Activated T-cell treated with anti-CD3 and anti-CD28 coated beads, Interleukin-2, amount 50 U/mL, for 72 hours (primary cell): ENCODE measurements around the gene RALGAPA2. TPM values are rescaled to one million over a fixed set of nuclear protein-coding genes. Genes with fewer than 3 reads are reported as not detected.

Source experiments
- ATAC-seq, 2 donors: fragments of 150-1000 bp; cut with Tn5 transposase; replicated peaks in 1 of 2; 2 replicates each; pipeline ENCODE4 v1.10.0; 2021; ENCODE audit warnings: moderate library complexity in 2 of 2, mild to moderate bottlenecking in 1 of 2
- DNase-seq, 2 donors: peaks; one replicate each; pipeline ENCODE4 v3.0.0; 2021 to 2022; ENCODE audit warnings: mixed read lengths in 1 of 2
- H3K27ac Mint-ChIP-seq: one replicate; pipeline ENCODE4 v1.8.0; 2022; ENCODE audit warnings: mild to moderate bottlenecking, moderate library complexity, mixed read lengths
- H3K27me3 Mint-ChIP-seq: one replicate; pipeline ENCODE4 v1.8.0; 2022; ENCODE audit warnings: low read depth, mixed read lengths
- H3K36me3 Mint-ChIP-seq, 2 donors: one replicate each; pipeline ENCODE4 v1.8.0; 2022; ENCODE audit warnings: mixed read lengths in 2 of 2, mild to moderate bottlenecking in 1 of 2; ENCODE audit not compliant: insufficient read depth in 2 of 2
- H3K4me1 Mint-ChIP-seq: one replicate; pipeline ENCODE4 v1.8.0; 2022; ENCODE audit warnings: low read depth, mixed read lengths
- H3K4me3 Mint-ChIP-seq, 2 donors: one replicate each; pipeline ENCODE4 v1.8.0; 2022; ENCODE audit warnings: mild to moderate bottlenecking in 2 of 2, mixed read lengths in 2 of 2, moderate library complexity in 2 of 2
- H3K9me3 Mint-ChIP-seq, 2 donors: one replicate each; pipeline ENCODE4 v1.8.0; 2022; ENCODE audit warnings: mixed read lengths in 2 of 2
- total RNA-seq, 2 donors: library from RNA; stranded (reverse); gene quantifications; one replicate each; pipeline ENCODE4 v1.2.3, GENCODE V29; 2022

The RALGAPA2 gene
- total RNA-seq, 2 donors from 2014 or later = 38.4 to 46.8 TPM

- H3K27me3 Mint-ChIP-seq = no peaks in the 10 kb centered on the region
- no peak for ATAC-seq
- DNase-seq = no peak
- no peak overlapping the region for H3K4me3 Mint-ChIP-seq
- no peak overlapping the region for H3K27ac Mint-ChIP-seq
- H3K9me3 Mint-ChIP-seq = no peaks in the 10 kb centered on the region
- H3K36me3 Mint-ChIP-seq = peaks cover 5 to 7% of the 10 kb centered on the region in 2 donors
- H3K4me1 Mint-ChIP-seq = no peaks in the 10 kb centered on the region
These were observed 187.7 kb downstream of the RALGAPA2 start for GRCh38 chr20:20524756-20525155.

DNA sequence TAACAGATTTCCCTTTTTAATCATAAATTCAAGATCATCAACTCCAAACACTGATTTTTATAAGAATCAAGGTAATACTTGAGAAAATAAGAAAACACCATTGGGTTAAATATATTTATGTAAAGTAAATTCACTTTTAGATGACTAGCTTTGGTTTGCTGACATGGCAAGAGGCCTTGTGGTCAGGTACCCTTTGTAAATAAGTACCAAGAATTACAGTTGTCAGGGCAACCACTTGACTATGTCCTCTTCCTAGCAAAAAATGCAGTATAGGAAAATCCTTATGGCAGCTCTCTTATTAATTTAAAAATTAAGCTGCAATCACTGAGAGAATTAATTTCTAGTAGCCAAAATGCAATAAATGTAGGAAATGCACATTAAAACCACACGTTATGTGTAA, 190.7 kb downstream of the RALGAPA2 start:
- H3K4me3 Mint-ChIP-seq = no peak overlapping the region
- H3K4me1 Mint-ChIP-seq = peaks cover 5% of the 10 kb centered on the region
- peaks cover 6 to 15% of the 10 kb centered on the region in 2 donors for H3K36me3 Mint-ChIP-seq
- DNase-seq (no peak), ATAC-seq (no peak)
- no peaks in the 10 kb centered on the region for H3K9me3 Mint-ChIP-seq
- no peaks in the 10 kb centered on the region for H3K27me3 Mint-ChIP-seq
- no peak overlapping the region for H3K27ac Mint-ChIP-seq

DNA sequence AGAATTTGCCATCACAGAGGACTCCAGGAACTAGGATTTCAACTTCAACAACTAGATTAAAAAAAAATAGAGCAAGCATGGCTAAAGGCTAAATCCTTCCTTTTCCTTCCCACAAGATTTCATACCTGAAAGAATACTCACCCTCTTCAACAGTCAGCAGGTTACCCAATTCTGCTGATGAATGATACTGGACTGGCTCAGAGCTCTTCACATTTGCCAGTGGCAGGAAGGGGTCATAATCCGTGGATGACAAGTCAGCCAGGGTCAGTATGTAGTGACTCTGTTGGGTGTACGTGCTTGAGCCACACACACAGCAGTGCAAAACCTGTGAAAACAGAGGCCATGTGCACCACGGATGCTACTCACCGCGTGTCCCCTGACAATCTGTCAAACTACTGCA, 191.7 kb downstream of the RALGAPA2 start:
- Mint-ChIP-seq H3K9me3 (no peaks in the 10 kb centered on the region), H3K36me3 (peaks cover 6 to 22% of the 10 kb centered on the region in 2 donors), H3K27me3 (no peaks in the 10 kb centered on the region), H3K27ac (no peak overlapping the region), H3K4me1 (peaks cover 5% of the 10 kb centered on the region), H3K4me3 (no peak overlapping the region)
- no peak for ATAC-seq
- DNase-seq = no peak

DNA sequence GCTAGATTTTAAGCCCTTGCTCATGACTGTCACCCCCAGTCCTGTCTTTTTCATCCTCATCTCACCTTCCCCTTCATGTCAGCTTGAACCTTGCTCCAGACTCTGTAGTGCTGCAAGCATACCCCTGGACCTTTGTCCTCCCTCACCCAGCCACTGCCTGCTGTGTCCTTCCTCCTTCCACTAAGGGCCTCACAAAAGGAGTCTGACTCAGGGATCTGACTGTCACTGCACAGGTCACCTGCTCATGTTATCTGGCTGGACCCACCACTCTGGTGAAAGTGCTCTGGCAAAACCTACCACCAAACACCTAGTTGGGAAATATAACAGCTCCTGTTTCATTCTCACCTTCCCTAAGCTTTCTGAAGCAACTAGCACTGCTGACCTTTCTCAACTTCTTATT, 193.2 kb downstream of the RALGAPA2 start:
- no peak overlapping the region for H3K27ac Mint-ChIP-seq
- peaks cover 0 to 4% of the 10 kb centered on the region in 2 donors for H3K9me3 Mint-ChIP-seq
- H3K4me1 Mint-ChIP-seq = peaks cover 5% of the 10 kb centered on the region
- H3K4me3 Mint-ChIP-seq = no peak overlapping the region
- ATAC-seq (peak in 1 of 2 donors; percentile 23), DNase-seq (no peak)
- peaks cover 10 to 29% of the 10 kb centered on the region in 2 donors for H3K36me3 Mint-ChIP-seq
- no peaks in the 10 kb centered on the region for H3K27me3 Mint-ChIP-seq

- H3K27ac Mint-ChIP-seq = no peak overlapping the region
- peaks cover 12 to 30% of the 10 kb centered on the region in 2 donors for H3K36me3 Mint-ChIP-seq
- DNase-seq (no peak), ATAC-seq (no peak)
- no peaks in the 10 kb centered on the region for H3K27me3 Mint-ChIP-seq
- H3K4me3 Mint-ChIP-seq = no peak overlapping the region
- peaks cover 5% of the 10 kb centered on the region for H3K4me1 Mint-ChIP-seq
- H3K9me3 Mint-ChIP-seq = peaks cover 0 to 4% of the 10 kb centered on the region in 2 donors
These were observed 194.2 kb downstream of the RALGAPA2 start for GRCh38 chr20:20518263-20518662.

DNA sequence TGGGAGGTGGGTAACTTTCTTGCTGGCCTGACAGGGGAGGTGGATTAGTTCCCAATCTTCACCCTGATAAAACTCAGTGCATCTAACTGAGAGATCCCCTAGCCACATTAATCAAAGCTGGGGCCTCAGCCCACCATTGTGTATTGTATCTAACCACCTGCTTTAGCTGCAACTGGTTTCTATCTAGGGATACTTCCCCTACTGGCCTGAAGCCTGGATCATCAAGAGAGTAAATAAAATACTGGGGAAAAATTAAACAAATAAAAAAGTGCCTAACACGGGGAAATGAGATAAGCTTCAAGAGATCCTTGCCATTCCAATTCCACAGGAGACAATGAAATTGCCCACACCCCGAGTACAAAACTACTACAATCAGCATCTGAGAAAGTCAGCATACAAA, 195.1 kb downstream of the RALGAPA2 start:
- DNase-seq = no peak
- no peak for ATAC-seq
- H3K9me3 Mint-ChIP-seq = peaks cover 0 to 4% of the 10 kb centered on the region in 2 donors
- H3K4me1 Mint-ChIP-seq = peaks cover 5% of the 10 kb centered on the region
- no peak overlapping the region for H3K4me3 Mint-ChIP-seq
- H3K36me3 Mint-ChIP-seq = peaks cover 12 to 35% of the 10 kb centered on the region in 2 donors
- H3K27ac Mint-ChIP-seq = no peak overlapping the region
- no peaks in the 10 kb centered on the region for H3K27me3 Mint-ChIP-seq

GRCh38 chr20:20513720-20514119, 198.7 kb downstream of the RALGAPA2 start:
- Mint-ChIP-seq H3K9me3 (peaks cover 0 to 4% of the 10 kb centered on the region in 2 donors), H3K27ac (no peak overlapping the region), H3K4me3 (no peak overlapping the region), H3K36me3 (peaks cover 12 to 35% of the 10 kb centered on the region in 2 donors), H3K4me1 (no peaks in the 10 kb centered on the region), H3K27me3 (no peaks in the 10 kb centered on the region)
- ATAC-seq (no peak), DNase-seq (no peak)

DNA sequence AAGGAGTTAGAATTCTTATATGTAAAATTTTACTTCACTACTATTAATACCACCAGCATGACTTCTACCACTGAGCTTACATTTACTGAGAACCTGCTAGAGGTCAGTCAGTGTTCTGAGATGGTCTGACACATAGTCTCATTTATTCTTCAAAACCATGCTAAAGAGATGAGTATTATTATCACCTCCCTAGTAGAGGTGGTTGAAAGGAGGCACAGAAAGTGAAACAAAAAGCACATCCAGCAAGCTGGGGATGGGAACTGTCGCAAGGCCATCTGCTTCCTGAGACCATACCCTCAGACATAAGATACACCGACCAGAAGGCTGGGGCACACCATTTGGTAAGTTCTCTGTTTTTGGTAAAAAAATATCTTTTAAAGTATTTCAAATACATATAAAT, 206.9 kb downstream of the RALGAPA2 start:
- DNase-seq = no peak
- Mint-ChIP-seq H3K9me3 (no peaks in the 10 kb centered on the region), H3K4me3 (peak overlapping the region in 1 of 2 donors; percentile 30), H3K27ac (no peak overlapping the region), H3K4me1 (peaks cover 36% of the 10 kb centered on the region), H3K27me3 (no peaks in the 10 kb centered on the region), H3K36me3 (peaks cover 9 to 18% of the 10 kb centered on the region in 2 donors)
- ATAC-seq = peak; percentile 65 to 74

DNA sequence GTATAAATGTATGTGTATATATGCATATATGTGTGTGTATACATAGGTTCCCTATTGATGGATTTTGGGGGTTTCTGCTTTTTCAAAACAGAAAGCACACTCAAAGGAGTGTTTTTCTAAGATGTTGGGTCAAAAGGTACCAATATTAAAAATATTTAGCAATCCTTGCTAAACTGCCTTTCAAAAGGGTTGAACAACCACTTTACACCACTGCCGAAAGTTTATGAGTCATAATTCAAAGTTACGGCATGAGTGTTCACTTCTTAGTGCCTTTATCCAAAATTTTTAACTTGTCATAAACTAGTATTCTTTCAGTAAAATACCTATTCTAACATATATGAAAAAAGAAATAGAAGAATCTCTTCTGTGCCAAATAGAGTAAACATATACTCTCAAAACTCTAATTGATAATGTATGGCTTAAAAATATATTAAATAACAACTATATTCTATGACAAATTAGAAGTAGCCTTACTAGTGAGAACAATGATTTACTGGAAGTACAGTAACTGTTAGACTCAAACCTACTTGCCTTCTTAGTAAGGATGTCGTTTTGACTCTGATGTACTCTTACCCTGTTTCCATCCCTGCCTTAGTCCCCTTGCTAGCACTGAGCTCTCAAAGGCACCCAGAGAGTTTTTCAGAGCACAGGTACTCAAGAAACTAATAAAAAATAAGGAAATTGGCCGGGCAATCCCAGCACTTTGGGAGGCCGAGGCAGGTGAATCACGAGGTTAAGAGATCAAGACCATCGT, 208.5 kb downstream of the RALGAPA2 start:
- Mint-ChIP-seq H3K4me3 (peak overlapping the region in 1 of 2 donors; percentile 55), H3K27me3 (no peaks in the 10 kb centered on the region), H3K4me1 (peaks cover 38% of the 10 kb centered on the region), H3K9me3 (no peaks in the 10 kb centered on the region), H3K27ac (peak overlapping the region; percentile 68), H3K36me3 (peaks cover 11 to 15% of the 10 kb centered on the region in 2 donors)
- ATAC-seq (peak; percentile 76 to 78), DNase-seq (no peak)

DNA sequence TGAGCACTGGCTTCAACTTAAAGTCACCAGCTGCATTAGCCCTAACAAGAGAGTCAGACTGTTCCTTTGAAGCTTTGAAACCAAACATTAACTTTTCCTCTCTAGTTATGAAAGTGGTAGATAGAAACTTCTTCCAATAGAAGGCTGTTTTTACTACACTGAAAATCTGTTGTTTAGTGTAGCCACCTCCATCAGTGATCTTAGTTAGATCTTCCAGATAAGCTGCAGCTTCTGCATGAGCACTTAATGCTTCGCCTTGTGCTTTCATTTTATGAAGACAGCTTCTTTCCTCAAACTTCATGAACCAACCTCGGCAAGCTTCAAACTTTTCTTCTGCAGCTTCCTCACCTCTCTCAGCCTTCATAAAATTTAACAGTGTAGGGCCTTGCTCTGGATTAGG, 211.3 kb downstream of the RALGAPA2 start:
- peaks cover 65% of the 10 kb centered on the region for H3K4me1 Mint-ChIP-seq
- H3K36me3 Mint-ChIP-seq = peaks cover 7 to 10% of the 10 kb centered on the region in 2 donors
- ATAC-seq (no peak), DNase-seq (no peak)
- H3K27ac Mint-ChIP-seq = peak overlapping the region; percentile 31
- no peaks in the 10 kb centered on the region for H3K27me3 Mint-ChIP-seq
- H3K9me3 Mint-ChIP-seq = no peaks in the 10 kb centered on the region
- H3K4me3 Mint-ChIP-seq = peak overlapping the region in 1 of 2 donors; percentile 55

DNA sequence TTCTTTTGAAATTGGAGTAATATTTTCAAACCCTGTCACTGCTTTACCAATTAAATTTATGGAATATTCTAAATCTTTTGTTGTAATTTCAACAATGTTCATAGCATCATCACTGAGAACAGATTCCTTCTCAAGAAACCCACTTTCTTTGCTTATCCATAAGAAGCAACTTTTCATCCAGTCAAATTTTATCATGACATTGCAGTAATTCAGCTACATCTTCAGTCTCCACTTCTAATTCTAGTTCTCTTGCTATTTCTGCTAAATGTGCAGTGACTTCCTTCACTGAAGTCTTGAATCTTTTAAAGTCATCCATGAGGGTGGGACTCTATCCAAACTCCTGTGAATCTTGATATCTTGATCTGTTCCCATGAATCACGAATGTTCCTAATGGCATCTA, 212.1 kb downstream of the RALGAPA2 start:
- H3K9me3 Mint-ChIP-seq = no peaks in the 10 kb centered on the region
- H3K36me3 Mint-ChIP-seq = peaks cover 5 to 10% of the 10 kb centered on the region in 2 donors
- DNase-seq (no peak), ATAC-seq (no peak)
- no peak overlapping the region for H3K4me3 Mint-ChIP-seq
- H3K27me3 Mint-ChIP-seq = no peaks in the 10 kb centered on the region
- peaks cover 65% of the 10 kb centered on the region for H3K4me1 Mint-ChIP-seq
- no peak overlapping the region for H3K27ac Mint-ChIP-seq

DNA sequence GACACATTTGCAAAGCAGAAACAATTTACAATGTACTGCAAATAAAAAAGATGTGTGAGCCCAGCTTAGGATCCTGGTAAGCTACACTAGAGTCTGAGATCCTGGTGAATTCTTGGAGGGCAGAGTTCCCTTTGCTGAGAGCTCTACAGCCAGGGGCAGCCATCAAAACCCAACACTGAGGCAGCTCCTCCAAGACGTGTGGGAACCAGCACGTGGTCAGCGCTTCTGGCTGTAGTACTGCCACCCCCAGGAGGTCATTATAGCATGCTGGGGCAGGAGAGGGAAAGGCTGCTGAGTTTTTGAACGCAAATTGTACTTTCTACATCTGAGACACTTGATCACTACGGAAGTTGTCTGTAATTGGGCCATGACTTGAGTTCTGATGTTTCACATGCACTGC, 213.0 kb downstream of the RALGAPA2 start:
- H3K9me3 Mint-ChIP-seq = no peaks in the 10 kb centered on the region
- DNase-seq = no peak
- H3K27ac Mint-ChIP-seq = no peak overlapping the region
- H3K27me3 Mint-ChIP-seq = no peaks in the 10 kb centered on the region
- peaks cover 4 to 6% of the 10 kb centered on the region in 2 donors for H3K36me3 Mint-ChIP-seq
- H3K4me1 Mint-ChIP-seq = peaks cover 67% of the 10 kb centered on the region
- H3K4me3 Mint-ChIP-seq = no peak overlapping the region
- no peak for ATAC-seq

- DNase-seq = no peak
- no peak overlapping the region for H3K27ac Mint-ChIP-seq
- H3K4me1 Mint-ChIP-seq = peaks cover 70% of the 10 kb centered on the region
- H3K4me3 Mint-ChIP-seq = peak overlapping the region in 1 of 2 donors; percentile 88
- no peaks in the 10 kb centered on the region for H3K27me3 Mint-ChIP-seq
- H3K36me3 Mint-ChIP-seq = peaks cover 4 to 6% of the 10 kb centered on the region in 2 donors
- no peaks in the 10 kb centered on the region for H3K9me3 Mint-ChIP-seq
- ATAC-seq = no peak
These were observed 214.2 kb downstream of the RALGAPA2 start for GRCh38 chr20:20498076-20498861.
